ENCODE data around the gene OVOL1.

OVOL1 gene

DNA sequence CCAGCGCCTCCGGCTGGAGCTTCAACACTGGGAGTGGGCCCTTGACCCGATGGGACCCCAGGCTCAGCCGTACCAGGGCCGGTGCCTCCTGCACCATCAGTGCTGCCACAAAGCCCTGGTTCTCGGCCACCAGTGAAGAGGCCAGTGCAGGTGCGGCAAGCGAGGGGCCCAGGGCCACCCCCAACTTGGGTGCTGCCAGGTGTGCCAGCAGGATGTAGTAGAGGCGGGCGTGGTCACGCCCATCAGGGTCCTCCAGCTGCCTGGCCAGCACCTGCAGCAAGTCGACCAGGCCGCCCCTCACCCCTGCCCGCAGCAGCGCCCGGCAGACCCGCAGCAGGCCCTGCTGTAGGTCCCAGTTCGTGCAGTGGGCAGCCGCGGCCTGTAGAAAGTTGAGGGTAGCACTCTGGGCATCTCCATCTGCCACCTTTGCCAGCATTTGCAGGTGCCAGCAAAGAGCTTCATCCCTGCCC lies 8.4 kb upstream of the OVOL1 start:
- no peak for FAIRE-seq

DNA sequence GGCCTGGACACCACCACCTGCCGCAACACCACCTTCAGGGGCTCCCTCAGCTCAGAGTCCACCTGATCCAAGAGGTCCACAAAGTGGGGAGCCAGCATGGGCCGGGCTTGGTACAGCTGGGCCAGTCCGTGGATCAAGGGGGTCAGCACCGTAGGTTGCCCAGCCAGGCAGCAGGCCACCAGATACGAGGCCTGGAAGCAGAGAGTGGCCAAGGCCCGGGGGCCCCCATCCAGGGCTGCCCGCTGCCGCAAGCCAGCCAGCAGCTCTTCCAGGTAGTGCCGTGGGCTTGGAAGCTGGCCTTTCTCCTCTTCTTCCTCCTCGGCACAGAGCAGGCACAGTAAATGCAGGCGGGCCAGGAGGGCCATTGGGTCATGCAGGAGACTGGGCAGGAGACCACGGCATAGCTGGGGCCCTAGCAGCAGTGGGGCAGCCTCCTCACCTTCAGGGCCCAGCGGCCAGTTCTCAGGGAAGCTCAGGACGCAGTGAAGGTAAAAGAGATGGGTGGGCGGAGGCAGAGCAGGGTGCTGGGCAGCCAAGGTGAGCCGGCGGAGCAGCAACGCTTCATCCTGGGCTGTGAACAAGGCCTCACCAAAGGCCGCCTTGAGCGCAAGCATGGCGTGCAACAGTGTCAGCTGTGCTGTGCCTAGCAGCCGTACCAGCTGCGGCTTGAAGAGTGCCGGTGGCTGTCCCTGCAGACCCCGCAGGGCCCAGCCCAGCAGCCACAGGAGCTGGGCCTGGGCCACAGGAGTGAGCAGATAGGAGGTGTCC lies 7.8 kb upstream of the OVOL1 start:
- FAIRE-seq: no peak

DNA sequence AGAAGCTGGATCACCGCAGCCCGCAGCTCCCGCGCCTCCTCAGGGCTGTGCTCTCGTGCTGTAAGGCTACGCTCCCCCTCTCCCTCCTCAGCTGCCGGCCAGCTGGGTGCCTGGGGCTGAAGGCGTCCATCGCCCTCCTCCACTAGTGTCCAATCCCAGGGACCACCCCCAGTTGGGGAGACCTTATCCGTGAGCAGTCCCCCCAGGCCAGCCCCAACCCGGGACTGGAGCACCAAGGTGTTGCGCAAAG lies 7.3 kb upstream of the OVOL1 start:
- FAIRE-seq: no peak

DNA sequence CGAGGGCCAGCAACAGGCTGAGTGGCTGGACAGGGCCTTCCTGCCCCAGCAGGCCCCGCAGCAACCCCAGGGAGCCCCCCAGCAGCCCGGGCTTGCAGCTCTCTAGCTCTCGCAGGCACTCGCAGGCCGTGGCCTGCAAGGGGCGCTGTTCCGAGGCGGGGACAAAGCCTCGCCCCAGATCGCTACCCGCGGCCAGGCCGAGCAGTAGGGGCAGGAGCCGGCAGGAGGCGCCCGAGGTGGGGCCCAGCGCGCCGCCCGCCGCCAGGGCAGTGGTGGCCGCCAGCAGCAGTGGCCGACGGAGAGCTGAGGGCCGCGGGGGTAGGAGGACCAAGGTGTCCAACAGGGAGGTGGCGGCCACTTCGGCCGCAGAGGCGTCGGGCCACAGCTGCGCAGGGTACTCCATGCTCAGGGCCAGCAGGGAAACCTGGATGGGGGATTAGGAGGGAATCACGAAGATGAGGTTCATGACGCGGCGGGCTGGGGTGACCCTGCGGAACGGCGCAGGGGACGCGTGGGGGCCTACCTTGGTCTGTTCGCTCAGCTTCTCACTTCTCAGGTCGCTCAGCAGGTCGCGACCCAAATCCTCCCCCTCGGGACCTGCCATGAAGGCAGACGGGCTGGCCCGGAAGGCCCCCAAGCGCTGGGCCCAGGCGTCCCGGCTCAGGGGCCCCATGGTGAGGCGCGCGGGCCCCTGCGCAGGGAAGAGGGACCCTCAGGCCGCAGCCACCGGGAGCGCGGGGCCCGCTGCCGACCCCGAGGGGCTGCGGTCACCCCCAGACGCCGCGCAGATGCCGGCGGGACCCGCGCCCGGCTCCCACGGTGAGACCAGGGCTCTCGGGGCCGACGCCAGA lies 6.7 kb upstream of the OVOL1 start:
- no peak for FAIRE-seq

DNA sequence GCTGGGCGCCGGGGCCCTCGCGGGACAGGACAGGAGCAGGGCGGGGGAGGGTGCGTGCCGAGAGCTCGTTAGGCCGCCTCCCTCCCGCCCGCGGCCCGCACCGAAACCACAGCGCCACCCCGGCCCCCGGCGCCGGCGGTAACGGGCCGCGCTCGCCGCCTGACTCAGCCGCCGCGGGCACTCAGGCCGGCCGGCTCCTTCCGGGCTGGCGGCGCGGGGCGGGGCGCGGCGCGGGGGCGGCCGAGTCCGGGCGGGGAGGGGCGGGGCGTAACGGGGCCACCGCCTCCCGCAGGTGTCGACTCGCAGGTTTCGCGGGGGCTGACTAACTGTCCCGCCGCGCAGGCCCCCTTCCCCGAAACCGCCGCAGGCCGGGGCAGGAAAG lies 6.1 kb upstream of the OVOL1 start, which contains the start of gene AP5B1:
TSS of gene AP5B1 (minus strand) at position 207 of the 382 bp plus-strand sequence. CDS start 385 bp downstream, outside the sequence.
- FAIRE-seq: no peak

DNA sequence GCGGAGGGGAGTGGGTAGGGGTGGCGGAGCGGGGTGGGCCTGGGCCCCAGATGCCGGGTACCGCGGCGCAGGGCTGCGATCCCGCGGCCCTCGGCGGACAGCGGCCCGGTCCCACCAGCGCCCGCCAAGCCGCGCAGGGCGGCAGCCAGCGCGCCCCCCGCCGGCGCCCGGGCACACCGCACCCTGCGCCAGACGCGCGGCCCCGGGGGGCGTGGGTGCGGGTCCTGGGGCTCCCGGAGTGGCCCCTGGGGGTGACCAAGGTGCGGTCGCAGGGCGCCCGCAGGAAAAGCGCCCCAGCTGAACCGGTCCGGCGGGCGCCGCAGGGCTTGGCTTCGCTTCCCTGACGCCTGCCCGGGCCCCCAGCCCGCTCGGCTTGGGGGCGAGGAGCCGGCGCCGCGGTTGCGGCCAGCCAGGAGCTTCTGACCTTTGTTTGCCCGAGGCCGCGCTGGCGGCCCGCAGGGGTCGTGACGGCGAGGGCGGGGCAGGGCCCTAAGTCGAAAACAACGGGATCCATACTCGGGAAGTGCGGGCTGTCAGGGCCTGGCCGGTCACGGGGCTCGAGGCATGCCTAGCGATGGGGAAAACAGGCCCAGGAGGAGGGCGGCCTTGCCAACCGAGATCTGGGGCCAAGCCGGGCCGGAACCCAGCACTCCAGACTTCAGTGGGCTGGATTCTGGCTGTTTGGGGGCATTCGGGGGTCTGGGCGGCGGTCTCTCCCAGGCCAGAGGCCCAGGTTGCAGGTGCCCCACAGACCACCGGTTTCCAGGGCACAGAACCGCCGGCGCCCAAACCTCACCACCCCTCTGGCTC lies 5.5 kb upstream of the OVOL1 start:
- no peak for FAIRE-seq

DNA sequence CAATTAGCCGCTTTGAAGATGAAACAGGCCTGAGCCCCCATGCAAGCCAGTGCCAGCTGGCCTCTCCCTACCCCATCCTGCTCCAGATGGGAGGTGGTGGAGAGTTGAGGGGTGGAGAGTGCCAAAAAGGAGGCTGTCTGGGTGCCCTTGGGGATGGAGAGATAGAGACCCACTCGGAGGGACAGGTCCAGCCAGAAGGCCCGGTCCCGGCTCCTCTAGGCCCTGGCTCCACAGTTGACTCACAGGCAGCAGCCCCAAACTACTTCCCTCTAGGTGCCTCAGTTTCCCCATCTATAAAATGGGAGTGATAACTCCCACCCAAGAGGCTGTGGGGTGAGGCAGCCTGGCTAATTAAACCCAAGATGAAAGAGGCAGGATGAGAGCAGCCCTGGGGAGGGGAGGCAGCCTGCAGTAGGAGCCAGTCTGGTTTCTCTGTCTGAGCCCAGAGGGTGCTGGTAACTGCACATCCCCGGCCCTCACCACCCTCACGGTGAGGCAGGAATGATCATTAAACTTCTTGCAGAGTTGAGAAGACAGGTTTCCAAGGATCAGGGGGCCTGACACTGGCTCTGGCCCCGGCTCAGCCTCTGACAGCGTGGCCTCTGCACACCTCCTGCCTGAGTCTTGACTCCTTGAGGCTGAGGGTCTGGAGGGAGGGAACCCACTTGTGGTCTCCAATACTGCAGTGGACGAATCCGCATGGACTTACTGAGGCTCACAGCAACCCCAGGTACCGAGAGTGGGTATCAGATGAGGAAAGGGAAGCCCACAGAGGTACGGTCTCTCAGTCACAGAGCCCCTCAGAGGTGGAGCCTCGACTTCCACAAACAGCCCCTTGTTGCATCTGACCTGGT lies 4.7 kb upstream of the OVOL1 start:
- no peak for FAIRE-seq

DNA sequence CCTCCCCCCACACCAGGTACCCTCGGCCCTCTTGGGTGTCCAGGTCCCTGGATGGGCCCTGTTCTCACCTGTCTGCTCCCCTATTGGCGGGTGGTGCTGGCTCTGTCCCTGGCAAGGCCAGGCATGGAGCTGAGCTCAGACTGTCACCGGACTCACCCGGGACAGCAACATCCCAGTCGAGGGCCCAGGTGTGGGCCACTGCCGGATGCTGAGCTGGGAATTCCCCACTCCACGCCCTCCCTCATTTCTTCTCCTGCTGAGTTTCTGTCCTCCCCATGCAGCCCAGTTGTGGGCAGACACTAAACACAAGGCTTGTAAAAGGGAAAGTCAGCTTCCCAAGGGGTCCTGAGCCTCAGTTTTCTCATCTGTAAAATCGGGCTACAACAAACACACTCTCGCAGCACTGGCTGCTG lies 4.0 kb upstream of the OVOL1 start:
- FAIRE-seq: no peak

DNA sequence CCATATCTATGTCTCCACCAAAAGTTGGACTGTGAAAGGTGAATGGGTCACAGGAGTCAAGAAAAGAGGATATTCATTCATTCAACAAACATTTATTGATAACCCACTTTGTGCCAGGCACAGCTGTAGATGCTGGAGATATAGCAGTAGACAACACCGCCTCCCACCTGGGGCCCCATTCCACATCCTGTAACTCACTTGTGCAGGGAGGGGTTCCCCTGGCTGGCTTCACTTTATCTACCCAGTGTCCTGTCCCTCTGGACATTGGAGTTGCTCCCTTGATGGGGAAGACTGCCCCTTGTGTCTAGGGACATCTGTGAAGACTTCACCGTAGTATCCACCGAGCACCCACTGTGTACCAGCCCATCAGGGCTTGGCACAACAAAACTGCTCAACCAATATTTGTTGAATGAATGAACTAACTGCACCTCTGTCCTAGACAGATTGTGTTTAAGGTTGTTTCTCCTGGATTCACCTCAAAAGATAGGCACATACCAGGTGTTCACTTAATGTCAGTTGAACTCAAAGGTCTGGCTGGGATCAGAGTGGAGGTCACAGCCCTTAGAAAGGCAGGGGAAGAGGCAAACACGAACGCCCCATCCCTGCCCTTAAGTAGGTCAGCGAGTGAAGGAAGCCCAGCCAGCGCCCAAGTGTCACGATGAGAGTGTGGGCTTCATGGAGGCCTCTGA lies 1.4 kb upstream of the OVOL1 start:
- FAIRE-seq: no peak

DNA sequence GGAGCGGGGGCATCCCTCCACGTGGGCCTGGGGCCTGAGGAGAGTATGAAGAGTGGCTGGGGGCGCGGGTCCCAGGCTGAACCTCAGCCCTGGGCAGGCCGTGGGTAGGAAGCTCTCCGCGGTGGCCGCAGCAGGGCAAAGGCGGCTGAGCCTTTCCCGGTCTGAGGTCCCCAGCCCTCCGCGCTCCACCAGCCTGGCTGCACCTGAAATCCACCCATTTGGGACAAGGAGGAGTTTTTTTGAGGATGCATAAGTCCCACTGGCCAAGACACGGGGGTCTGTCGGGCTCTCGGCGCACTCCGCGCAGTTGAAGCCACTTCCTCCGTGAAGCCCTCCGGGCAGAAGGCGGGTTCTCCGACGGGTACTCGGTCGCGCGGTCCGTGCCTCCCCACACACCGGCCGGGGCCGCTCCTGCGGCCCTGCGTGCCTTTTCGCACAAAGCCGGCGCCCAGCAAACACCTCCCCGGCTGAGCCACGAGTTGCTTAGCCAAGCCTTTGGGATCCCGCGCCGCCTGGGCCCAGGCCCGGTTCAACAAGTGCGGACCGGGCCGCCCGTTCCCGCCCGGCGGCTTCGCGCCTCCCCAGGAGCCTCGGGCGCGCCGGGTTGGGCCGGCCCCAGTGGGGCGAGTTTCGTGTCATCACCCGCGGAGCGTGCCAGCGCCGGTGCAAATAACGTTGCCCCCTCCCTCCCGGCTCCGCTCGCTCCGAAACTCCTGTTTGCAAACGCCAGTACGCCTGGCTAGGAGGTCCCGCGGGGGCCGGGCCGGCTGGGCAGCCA lies 666 bp upstream of the OVOL1 start:
- no peak for FAIRE-seq

DNA sequence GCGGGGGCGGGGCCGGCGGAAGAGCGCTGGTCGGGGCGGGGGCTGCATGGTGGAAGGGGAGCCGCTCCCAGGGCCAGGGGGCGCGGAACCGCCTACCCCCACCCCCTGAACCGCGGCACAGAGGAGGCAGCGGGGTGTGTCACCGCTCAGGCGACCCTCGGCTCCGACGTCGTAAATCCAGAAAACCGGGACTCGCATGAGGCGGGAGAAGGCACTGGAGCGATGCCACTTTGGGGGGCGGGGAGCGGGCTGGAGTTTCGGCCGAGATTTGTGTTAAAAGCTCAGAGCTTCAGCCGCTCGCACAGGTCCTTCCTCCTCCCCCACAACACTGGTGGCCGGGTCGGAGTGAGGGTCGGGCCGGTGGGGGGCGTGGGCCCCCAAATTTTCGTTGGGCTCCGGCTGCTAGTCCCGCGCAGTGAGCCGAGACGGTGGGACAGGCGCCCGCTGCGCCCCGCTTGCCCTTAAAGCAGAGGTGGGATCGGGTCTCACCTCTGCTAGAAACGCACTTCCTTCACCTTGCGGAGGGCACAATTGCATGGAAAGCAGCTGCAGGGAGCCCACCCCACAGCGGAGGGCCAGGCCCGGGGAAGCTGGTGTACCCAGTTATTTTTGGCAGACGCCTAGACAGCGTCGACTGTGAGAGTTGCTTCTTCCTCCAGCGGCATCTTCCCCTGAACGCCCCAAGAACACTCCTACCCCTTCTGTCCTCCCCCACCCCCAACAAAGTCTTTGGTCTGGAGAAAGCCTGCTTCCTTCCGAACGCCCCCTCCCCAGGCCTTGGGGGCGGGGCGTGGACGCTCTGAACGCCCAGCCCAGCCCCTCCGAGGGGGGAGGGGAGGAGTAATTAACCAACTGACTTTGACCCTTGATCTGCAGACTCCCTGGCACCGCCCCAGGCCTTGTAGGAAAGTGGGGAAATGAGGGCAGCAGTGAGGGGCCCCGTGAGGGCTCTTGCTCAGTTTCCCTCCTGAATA lies 1.1 kb downstream of the OVOL1 start:
- no peak for FAIRE-seq

DNA sequence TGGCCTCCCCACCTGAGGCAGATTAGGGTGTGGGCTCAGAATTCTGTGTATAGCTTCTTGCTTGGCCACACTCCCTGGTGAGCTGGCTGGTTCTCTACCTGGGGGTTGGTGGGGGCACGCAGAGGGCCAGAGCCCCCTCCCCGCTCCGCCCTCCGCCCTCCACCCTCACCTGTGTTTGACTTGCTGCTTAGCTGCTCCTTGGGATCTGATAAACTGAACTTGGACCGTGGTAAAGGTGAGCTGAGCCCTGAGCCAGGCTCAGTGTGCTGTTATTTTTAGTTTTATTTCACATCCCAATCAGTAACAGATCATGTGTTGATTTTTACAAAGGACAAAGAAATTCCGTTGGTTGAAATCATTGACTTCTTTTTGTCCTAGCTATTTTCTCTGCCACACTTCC lies 2.0 kb downstream of the OVOL1 start:
- no peak for FAIRE-seq

DNA sequence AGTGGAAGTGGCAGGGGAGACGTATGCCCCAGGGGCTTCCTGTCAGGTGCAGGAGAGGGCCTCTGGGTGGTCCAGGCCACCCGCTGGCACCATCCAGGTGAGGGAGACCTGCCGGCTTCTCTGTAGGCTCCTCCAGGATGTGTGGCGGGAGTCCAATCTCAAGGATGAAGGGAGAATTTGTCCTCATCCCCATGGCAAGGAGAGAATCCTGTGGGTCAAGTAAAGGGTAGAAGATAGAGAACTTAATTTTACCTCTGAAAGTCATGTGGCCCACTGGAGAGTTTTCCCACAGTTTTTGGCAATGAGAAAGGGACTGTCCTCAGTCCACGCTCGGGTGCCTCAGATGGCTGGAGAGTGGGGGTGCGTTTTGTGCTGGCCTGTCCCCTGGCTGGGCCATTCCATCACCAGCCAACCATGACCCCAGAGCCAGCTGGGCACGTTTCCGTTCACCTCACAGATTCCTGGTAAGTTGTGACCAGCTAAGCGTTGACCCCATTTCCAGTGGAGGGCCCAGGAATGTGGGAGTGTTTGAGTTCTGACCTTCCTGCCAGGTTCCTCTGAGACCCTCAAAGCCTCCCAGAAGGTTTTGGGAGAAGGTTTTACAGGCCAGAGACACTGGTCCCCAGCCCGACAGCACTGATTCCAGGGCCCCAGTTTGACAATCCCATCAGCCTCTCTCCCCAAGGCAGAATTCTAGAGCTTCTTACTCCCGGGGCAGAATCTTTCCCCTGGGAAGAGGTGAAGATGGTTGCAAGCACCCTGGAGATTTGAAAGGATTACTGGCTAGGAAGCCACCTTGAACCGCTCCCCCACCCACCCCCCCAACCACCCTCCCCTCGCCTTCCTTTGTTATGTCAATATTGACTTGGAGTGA lies 2.6 kb downstream of the OVOL1 start:
- FAIRE-seq: no peak

DNA sequence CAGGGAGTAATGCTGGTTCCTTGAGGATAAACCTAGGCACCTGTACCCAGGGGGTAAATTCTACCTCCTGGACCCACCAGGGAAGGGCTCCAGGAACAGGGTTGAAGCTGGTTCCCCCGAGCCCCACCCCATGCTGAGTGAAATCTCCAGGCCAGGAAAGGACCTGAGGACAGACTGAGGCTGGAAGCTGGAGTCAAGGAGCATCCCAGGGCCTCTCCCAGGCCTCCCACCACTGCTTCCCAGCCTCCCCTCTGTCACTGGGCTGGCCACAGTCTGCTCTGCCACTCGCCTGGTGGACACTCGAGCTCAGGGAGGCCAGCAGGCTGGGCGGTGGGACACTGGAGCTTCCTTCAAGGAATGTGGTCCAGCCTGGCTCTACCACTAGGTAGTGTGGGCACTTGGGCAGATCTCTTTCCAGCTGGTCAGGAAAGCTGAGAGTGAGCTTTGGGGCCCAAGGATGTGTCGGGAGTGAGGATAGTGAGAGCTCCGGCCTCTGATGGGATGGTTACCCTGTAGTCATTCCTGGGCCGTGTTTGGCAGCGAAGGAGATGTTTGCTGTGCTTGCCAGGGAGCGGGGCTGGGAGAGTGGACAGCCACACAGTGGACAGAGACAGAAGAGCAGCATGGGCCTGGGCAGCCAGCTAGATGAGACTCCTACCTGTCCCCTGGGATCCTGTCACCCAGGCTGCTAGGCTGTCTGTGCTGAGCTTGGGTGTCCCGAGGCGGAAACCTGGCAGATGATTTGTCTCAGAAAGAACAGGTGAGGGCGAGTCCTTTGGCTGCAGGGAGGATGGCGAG lies 3.4 kb downstream of the OVOL1 start:
- no peak for FAIRE-seq

DNA sequence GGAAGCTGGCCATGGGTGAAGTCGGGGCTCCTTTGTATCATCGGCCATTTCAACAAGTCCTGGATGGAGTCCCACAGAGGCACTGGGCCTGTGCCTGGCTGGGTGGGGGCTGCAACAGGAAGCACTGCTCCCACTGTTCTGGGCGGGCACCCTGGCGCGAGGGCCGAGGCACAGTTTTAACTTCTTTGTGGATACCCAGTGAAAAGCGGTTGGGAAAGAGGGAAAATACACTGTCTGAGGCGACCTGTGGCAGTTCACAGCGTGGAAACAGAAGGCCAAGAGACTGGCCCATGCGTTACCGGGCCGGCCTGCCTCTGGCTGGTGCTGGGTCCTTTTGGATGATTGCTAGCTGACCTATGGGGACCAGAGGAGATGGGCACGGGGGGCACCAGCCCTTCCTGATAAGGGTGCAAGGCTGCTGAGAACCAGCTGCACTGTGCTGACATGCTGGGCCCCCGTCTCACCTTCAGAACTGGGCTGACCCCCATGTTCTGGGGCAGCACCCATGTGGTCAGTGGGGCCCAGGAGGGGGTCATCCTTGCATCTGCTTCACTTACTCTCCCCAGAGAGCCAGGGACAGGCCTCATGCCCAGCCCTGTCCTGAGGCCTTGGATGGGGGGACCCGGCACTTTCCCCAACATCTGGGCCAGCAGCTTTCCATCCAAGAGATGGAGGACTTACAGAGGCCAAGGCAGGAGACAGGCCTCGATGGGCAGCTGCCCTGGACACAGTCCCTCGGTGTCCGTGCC lies 4.2 kb downstream of the OVOL1 start:
- no peak for FAIRE-seq

DNA sequence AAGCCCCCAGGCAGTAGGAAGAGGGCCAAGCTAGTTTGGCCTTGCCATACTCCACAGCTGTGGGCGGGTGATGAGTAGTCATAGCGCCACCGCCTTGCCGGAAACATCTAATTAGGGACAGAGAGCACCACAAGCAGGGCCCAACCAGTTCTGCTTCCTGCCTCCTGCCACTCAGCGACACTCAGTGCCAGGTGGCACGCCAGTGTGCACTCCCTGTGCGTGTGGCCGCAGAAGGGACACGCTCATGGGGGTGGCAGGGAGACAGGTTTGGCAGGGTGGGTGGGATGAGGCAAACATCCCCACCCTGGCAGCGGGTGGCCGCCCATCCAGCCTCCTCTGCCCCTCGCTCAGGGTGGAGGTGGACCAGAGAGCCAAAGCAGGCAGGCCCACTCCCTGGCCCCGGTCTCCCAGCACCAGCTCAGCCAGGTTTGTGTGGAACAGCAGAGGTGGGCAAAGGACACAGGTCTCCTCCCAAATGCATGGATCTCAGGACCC lies 4.9 kb downstream of the OVOL1 start:
- no peak for FAIRE-seq

DNA sequence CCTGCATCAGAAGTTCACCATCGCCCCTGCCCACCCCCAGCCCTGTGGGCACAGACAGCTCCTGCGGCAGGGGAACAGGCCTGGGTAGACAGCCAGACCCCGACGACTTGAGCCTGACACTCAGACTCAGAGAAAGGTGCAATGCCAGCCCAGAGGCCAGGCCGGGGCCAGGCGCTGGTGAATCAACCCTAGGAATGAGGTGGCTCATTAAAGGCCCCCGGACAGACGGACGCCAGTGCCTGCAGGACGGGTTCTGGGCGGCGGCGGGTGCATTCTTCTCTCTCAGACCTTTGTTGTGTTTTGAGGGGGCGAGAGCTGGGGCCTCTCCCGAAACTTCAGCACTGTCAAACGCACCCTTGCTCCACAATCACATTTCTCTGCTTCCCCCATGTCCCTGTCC lies 5.6 kb downstream of the OVOL1 start:
- FAIRE-seq: no peak

All from TTC549 (cell line).